SK-N-SH (cell line): ENCODE measurements around the gene PRDM10. TPM values are rescaled to one million over a fixed set of nuclear protein-coding genes. Genes with fewer than 3 reads are reported as not detected.

Experiments
- CTCF ChIA-PET: fragments of 300-600, 350-600 bp; formaldehyde crosslinking; extraction: SDS; loops from one replicate; lab custom pipeline; 2021; lab: Yijun Ruan, JAX
- POLR2A ChIA-PET: fragments of 350-600 bp; sonication (Branson Sonifier 250); formaldehyde crosslinking; extraction: SDS; loops from one replicate; lab custom pipeline; 2020; ENCODE audit warnings: antibody characterized with exemption, inconsistent platforms; lab: Yijun Ruan, JAX
- DNase-seq: peaks from one replicate; pipeline ENCODE4 v3.0.0; 2012
- H2AFZ ChIP-seq: fragments of 200-600 bp; sonication (generic); 2 replicates; pipeline ENCODE4 v1.8.1; 2016; ENCODE audit warnings: antibody characterized with exemption, mild to moderate bottlenecking, low read depth
- H3F3A ChIP-seq: fragments of 200-600 bp; sonication (generic); replicated peaks from 2 replicates; pipeline ENCODE3; 2016; ENCODE audit warnings: antibody characterized with exemption, mild to moderate bottlenecking; ENCODE audit not compliant: insufficient read depth
- H3K27ac ChIP-seq, 2 experiments: fragments of 200-500 bp in 1 of 2; fragments of 200-600 bp in 1 of 2; sonication (Bioruptor generic) in 1 of 2; sonication (generic), shearing (Covaris generic) in 1 of 2; 2 replicates each; pipeline versions ENCODE4 v1.5.1 to v1.6.1; 2014 to 2016; ENCODE audit warnings: low read depth in 2 of 2, inconsistent platforms in 1 of 2, low read length in 1 of 2, mild to moderate bottlenecking in 1 of 2, mixed read lengths in 1 of 2
- H3K27me3 ChIP-seq: fragments of 200-600 bp; sonication (generic), shearing (Covaris generic); 2 replicates; pipeline ENCODE4 v1.6.1; 2016; ENCODE audit warnings: mixed run types; ENCODE audit not compliant: insufficient read depth
- H3K36me3 ChIP-seq, 2 experiments: fragments of 200-500 bp in 1 of 2; fragments of 200-600 bp in 1 of 2; sonication (Bioruptor generic) in 1 of 2; sonication (generic) in 1 of 2; replicated peaks in 1 of 2; 2 replicates each; pipeline versions ENCODE3 to v1.5.1; 2014 to 2016; ENCODE audit warnings: low read length in 1 of 2, mild to moderate bottlenecking in 1 of 2; ENCODE audit not compliant: insufficient read depth in 2 of 2, control insufficient read depth in 1 of 2
- H3K4me1 ChIP-seq, 2 experiments: fragments of 200-500 bp in 1 of 2; fragments of 200-600 bp in 1 of 2; sonication (Bioruptor generic) in 1 of 2; sonication (generic), shearing (Covaris generic) in 1 of 2; 2 replicates each; pipeline versions ENCODE4 v1.5.1 to v1.6.1; 2014 to 2016; ENCODE audit warnings: low read depth in 1 of 2, low read length in 1 of 2, mixed run types in 1 of 2; ENCODE audit not compliant: insufficient read depth in 2 of 2, control insufficient read depth in 1 of 2
- H3K4me2 ChIP-seq: fragments of 200-600 bp; sonication (generic), shearing (Covaris generic); 2 replicates; pipeline ENCODE4 v1.6.1; 2017; ENCODE audit warnings: mixed run types
- H3K4me3 ChIP-seq, 2 experiments: fragments of 200-500 bp in 1 of 2; fragments of 200-600 bp in 1 of 2; sonication (Bioruptor generic) in 1 of 2; sonication (generic), shearing (Covaris generic) in 1 of 2; 2 replicates each; pipeline versions ENCODE4 v1.5.1 to v1.8.1; 2014 to 2016; ENCODE audit warnings: low read depth in 2 of 2, inconsistent platforms in 1 of 2, low read length in 1 of 2, mild to moderate bottlenecking in 1 of 2, mixed read lengths in 1 of 2, moderate library complexity in 1 of 2
- H3K79me2 ChIP-seq: fragments of 200-600 bp; sonication (generic); 2 replicates; pipeline ENCODE4 v1.8.1; 2017; ENCODE audit warnings: mild to moderate bottlenecking; ENCODE audit not compliant: insufficient read depth
- H3K9ac ChIP-seq: fragments of 200-600 bp; sonication (generic); 2 replicates; pipeline ENCODE4 v1.6.1; 2017; ENCODE audit warnings: mixed run types
- H3K9me2 ChIP-seq: fragments of 200-600 bp; sonication (generic); 2 replicates; pipeline ENCODE4 v1.6.1; 2017; ENCODE audit warnings: mixed run types
- H3K9me3 ChIP-seq: fragments of 200-600 bp; sonication (generic); 2 replicates; pipeline ENCODE4 v1.6.1; 2017; ENCODE audit warnings: mixed run types, mild to moderate bottlenecking, moderate library complexity
- H4K20me1 ChIP-seq: fragments of 200-600 bp; sonication (generic); 2 replicates; pipeline ENCODE4 v1.6.1; 2017; ENCODE audit warnings: mild to moderate bottlenecking, mixed run types; ENCODE audit not compliant: insufficient read depth
- CHD2 ChIP-seq: fragments of 150-350 bp; IDR thresholded peaks from 2 replicates; pipeline ENCODE4 v1.6.1; 2018; ENCODE audit warnings: low read length; ENCODE audit not compliant: partially characterized antibody
- EZH2phosphoT487 ChIP-seq: fragments of 200-600 bp; sonication (generic); IDR thresholded peaks from 2 replicates; pipeline ENCODE4 v1.6.1; 2017; ENCODE audit warnings: low read depth, mixed run types, mild to moderate bottlenecking, antibody characterized with exemption, moderate library complexity, borderline replicate concordance
- FOSL2 ChIP-seq: IDR thresholded peaks from 2 replicates; pipeline ENCODE4 v1.4.0; 2012; ENCODE audit warnings: low read depth, mild to moderate bottlenecking, moderate library complexity, borderline replicate concordance
- FOXJ3 ChIP-seq: sonication (generic); formaldehyde crosslinking; IDR thresholded peaks from 2 replicates; pipeline ENCODE4 v1.5.1; 2020; ENCODE audit warnings: mild to moderate bottlenecking, missing genetic modification reagents
- GATA2 ChIP-seq: sonication (generic); formaldehyde crosslinking; IDR thresholded peaks from 2 replicates; pipeline ENCODE4 v1.5.0; 2020; ENCODE audit warnings: mild to moderate bottlenecking, missing genetic modification reagents
- MEF2A ChIP-seq: IDR thresholded peaks from 2 replicates; pipeline ENCODE4 v1.4.0; 2012; ENCODE audit warnings: low read depth, borderline replicate concordance
- NFIC ChIP-seq: IDR thresholded peaks from 2 replicates; pipeline ENCODE4 v1.4.0; 2012; ENCODE audit warnings: borderline replicate concordance
- NRF1 ChIP-seq: IDR thresholded peaks from 2 replicates; pipeline ENCODE4 v1.6.1; 2012; ENCODE audit warnings: low read depth, mild to moderate bottlenecking, low read length
- POLR2AphosphoS5 ChIP-seq: IDR thresholded peaks from 2 replicates; pipeline ENCODE4 v1.6.1; 2012; ENCODE audit warnings: low read depth, low read length
- RAD21 ChIP-seq: IDR thresholded peaks from 2 replicates; pipeline ENCODE4 v1.6.1; 2012; ENCODE audit warnings: mild to moderate bottlenecking, low read length
- RCOR1 ChIP-seq: fragments of 150-350 bp; IDR thresholded peaks from 2 replicates; pipeline ENCODE4 v1.6.1; 2017; ENCODE audit warnings: antibody characterized with exemption, low read length
- RXRA ChIP-seq: IDR thresholded peaks from 2 replicates; pipeline ENCODE4 v1.4.0; 2012; ENCODE audit warnings: low read depth, mild to moderate bottlenecking, borderline replicate concordance
- TAF1 ChIP-seq: IDR thresholded peaks from 2 replicates; pipeline ENCODE4 v1.6.1; 2012; ENCODE audit warnings: low read depth, mild to moderate bottlenecking, low read length, moderate library complexity, borderline replicate concordance
- TCF12 ChIP-seq: IDR thresholded peaks from 2 replicates; pipeline ENCODE4 v1.4.0; 2012
- USF2 ChIP-seq: fragments of 150-350 bp; IDR thresholded peaks from 2 replicates; pipeline ENCODE4 v1.6.1; 2017; ENCODE audit warnings: antibody characterized with exemption, low read length, low read depth, borderline replicate concordance
- YY1 ChIP-seq: IDR thresholded peaks from 2 replicates; pipeline ENCODE4 v1.4.0; 2012; ENCODE audit warnings: low read depth, mild to moderate bottlenecking
- WGBS: methylation state at CpG from one replicate; pipeline ENCODE4 v1.1.6; 2017; ENCODE audit warnings: low lambda C conversion rate; 5-methylcytosine and 5-hydroxymethylcytosine counted together
- polyA plus RNA-seq, 3 experiments: library from polyadenylated mRNA; depleted of rRNA; stranded (reverse); fragments of >200 nt; gene quantifications; 2 replicates each; pipeline ENCODE4 v1.2.3, GENCODE V29; 2012
- TF ChIP-seq, protein P1 (sequence below): IDR thresholded peaks from 2 replicates; pipeline ENCODE4; 2012

The PRDM10 gene
- polyA plus RNA-seq, 1 of the 3 experiments (the other 2 are of a cell fraction) = 1.9 TPM

GRCh38 chr11:129976328-129976727 lies 26.3 kb downstream of the PRDM10 start:
- no peak for DNase-seq
- Histone ChIP-seq H3K4me1 (no peaks in the 10 kb centered on the region; a peak in 1 of 4 replicates), H4K20me1 (no peaks in the 10 kb centered on the region), H3K27ac (no peak overlapping the region), H3K36me3 (no peaks in the 10 kb centered on the region), H2AFZ (no peak overlapping the region), H3K9me2 (no peaks in the 10 kb centered on the region), H3K9ac (no peak overlapping the region), H3K27me3 (no peaks in the 10 kb centered on the region), H3F3A (no peaks in the 10 kb centered on the region), H3K4me2 (no peak overlapping the region), H3K9me3 (no peaks in the 10 kb centered on the region), H3K4me3 (no peak overlapping the region), H3K79me2 (no peaks in the 10 kb centered on the region)
- 99% methylated on average over 6 of the region's 6 CpGs for WGBS
- CTCF ChIA-PET = interaction anchor here (0.8 kb wide), 1 partner anchor 21 kb away, joined by 3 read pairs; no protein-coding TSS in a partner anchor
- POLR2A ChIA-PET = no interaction called here
- TF ChIP-seq NFIC (no peak), EZH2phosphoT487 (no peak), TCF12 (no peak), FOXJ3 (CRISPR knock-in tag) (no peak), YY1 (no peak), RCOR1 (no peak), CHD2 (no peak)
- TF ChIP-seq, protein P1, sequence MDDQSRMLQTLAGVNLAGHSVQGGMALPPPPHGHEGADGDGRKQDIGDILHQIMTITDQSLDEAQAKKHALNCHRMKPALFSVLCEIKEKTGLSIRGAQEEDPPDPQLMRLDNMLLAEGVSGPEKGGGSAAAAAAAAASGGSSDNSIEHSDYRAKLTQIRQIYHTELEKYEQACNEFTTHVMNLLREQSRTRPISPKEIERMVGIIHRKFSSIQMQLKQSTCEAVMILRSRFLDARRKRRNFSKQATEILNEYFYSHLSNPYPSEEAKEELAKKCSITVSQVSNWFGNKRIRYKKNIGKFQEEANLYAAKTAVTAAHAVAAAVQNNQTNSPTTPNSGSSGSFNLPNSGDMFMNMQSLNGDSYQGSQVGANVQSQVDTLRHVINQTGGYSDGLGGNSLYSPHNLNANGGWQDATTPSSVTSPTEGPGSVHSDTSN = no peak

- H3F3A ChIP-seq = no peaks in the 10 kb centered on the region
- ChIA-PET POLR2A (no interaction called here), CTCF (no interaction called here)
- no peaks in the 10 kb centered on the region for H3K9me2 ChIP-seq
- H3K4me2 ChIP-seq = no peak overlapping the region
- no peaks in the 10 kb centered on the region for H3K79me2 ChIP-seq
- no peak overlapping the region for H3K9ac ChIP-seq
- no peaks in the 10 kb centered on the region; a peak in 1 of 4 replicates for H3K4me1 ChIP-seq
- no peak for DNase-seq
- no peaks in the 10 kb centered on the region for H3K36me3 ChIP-seq
- WGBS = 100% methylated on average over 2 of the region's 2 CpGs
- no peak overlapping the region for H3K4me3 ChIP-seq
- H2AFZ ChIP-seq = no peak overlapping the region
- H4K20me1 ChIP-seq = no peaks in the 10 kb centered on the region
- no peaks in the 10 kb centered on the region for H3K27me3 ChIP-seq
- TF ChIP-seq USF2 (no peak), RAD21 (no peak), NRF1 (no peak), GATA2 (CRISPR knock-in tag) (no peak), MEF2A (no peak), TCF12 (no peak), TAF1 (no peak), POLR2AphosphoS5 (no peak), FOXJ3 (CRISPR knock-in tag) (no peak), FOSL2 (no peak), RXRA (no peak)
- H3K9me3 ChIP-seq = no peaks in the 10 kb centered on the region
- H3K27ac ChIP-seq = no peak overlapping the region
Observed at GRCh38 chr11:129975543-129975942, 27.1 kb downstream of the PRDM10 start.
